Measurements from ENCODE around the gene FAM193B. TPM values are rescaled to one million over a fixed set of nuclear protein-coding genes. Genes with fewer than 3 reads are reported as not detected.

The FAM193B gene
- total RNA-seq, 1 experiment from 2014 or later = 72.9 TPM

DNA sequence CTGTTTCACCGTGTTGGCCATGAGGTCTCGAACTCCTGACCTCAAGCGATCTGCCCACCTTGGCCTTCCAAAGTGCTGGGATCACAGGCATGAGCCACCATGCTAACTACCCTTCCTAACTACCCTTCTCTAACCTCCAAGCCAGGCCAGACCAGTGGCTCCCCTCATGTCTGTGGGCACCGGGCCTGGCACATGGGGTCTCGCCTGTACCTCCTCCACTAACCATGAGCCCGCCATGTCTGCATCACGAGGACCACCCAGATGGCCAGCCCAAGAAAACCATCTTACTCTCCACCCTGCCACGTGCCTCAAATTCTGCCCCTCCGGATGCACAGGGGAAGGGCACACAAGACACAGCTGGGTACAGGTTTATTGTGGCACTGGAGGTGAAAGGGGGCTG is 71.3 kb downstream of the FAM193B start:
- intact Hi-C loops (cut with micrococcal nuclease; ENCODE audit: unreplicated experiment) = no loop called here
- H3K27ac Mint-ChIP-seq (ENCODE audit: unreplicated experiment) = no peak overlapping the region
- H3K36me3 Mint-ChIP-seq (ENCODE audit: insufficient read depth, unreplicated experiment) = peaks cover 36% of the 10 kb centered on the region
- TF ChIP-seq, protein P1, sequence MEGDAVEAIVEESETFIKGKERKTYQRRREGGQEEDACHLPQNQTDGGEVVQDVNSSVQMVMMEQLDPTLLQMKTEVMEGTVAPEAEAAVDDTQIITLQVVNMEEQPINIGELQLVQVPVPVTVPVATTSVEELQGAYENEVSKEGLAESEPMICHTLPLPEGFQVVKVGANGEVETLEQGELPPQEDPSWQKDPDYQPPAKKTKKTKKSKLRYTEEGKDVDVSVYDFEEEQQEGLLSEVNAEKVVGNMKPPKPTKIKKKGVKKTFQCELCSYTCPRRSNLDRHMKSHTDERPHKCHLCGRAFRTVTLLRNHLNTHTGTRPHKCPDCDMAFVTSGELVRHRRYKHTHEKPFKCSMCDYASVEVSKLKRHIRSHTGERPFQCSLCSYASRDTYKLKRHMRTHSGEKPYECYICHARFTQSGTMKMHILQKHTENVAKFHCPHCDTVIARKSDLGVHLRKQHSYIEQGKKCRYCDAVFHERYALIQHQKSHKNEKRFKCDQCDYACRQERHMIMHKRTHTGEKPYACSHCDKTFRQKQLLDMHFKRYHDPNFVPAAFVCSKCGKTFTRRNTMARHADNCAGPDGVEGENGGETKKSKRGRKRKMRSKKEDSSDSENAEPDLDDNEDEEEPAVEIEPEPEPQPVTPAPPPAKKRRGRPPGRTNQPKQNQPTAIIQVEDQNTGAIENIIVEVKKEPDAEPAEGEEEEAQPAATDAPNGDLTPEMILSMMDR (IDR thresholded peaks at IDR 0.05; ENCODE audit: insufficient read depth in 1 of 2, low read depth in 1 of 2, low read length in 1 of 2, severe bottlenecking in 1 of 2, unreplicated experiment in 1 of 2) = no peak
- Histone ChIP-seq H3K36me3 (ENCODE audit: control insufficient read depth, insufficient read depth, low read length) (no peaks in the 10 kb centered on the region), H3K4me1 (no peaks in the 10 kb centered on the region), H3K9me3 (no peaks in the 10 kb centered on the region), H3K4me3 (ENCODE audit: low read depth, low read length) (no peak overlapping the region), H3K27me3 (replicated peaks; ENCODE audit: control insufficient read depth, insufficient read depth, low read length) (no peaks in the 10 kb centered on the region)
- ChIA-PET POLR2A (no interaction called here), CTCF (no interaction called here)
- no peaks in the 10 kb centered on the region for H3K27me3 Mint-ChIP-seq (ENCODE audit: insufficient read depth, unreplicated experiment)
- no peaks in the 10 kb centered on the region for H3K9me3 Mint-ChIP-seq (ENCODE audit: unreplicated experiment)
- no peak for DNase-seq
- no peak overlapping the region for H3K4me3 Mint-ChIP-seq (ENCODE audit: unreplicated experiment)
- BruUV-seq (replicated peaks) = no TSS peak
- peaks cover 16% of the 10 kb centered on the region for H3K4me1 Mint-ChIP-seq (ENCODE audit: low read depth, unreplicated experiment)

DNA sequence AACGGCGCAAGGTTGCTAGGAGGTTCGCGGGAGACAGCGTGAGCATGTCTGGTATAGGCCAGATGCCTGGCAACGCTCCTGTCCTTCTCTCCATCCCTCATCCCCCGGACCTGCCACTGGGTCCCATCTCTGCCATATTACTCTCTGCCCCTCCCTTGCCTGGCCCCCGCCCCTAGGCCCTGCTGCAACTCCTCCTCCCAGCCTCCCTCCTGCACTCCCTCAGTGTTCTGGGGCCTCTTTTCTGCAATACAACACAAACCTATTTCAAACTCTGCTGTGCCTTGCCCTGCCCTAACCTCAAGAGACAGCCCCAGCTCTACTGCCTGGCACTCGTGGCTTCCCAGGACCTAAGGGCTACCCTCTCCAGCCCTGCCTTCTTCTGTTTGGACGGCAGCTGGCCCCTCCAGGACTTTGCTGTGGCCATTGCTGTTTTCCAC is 72.0 kb downstream of the FAM193B start:
- no peak overlapping the region for H3K4me3 ChIP-seq (ENCODE audit: low read depth, low read length)
- H3K4me1 Mint-ChIP-seq (ENCODE audit: low read depth, unreplicated experiment) = peaks cover 16% of the 10 kb centered on the region
- no peak overlapping the region for H3K4me3 Mint-ChIP-seq (ENCODE audit: unreplicated experiment)
- TF ChIP-seq, protein P1 (IDR thresholded peaks at IDR 0.05; ENCODE audit: insufficient read depth in 1 of 2, low read depth in 1 of 2, low read length in 1 of 2, severe bottlenecking in 1 of 2, unreplicated experiment in 1 of 2) = no peak
- H3K36me3 ChIP-seq (ENCODE audit: control insufficient read depth, insufficient read depth, low read length) = no peaks in the 10 kb centered on the region
- ChIA-PET POLR2A (no interaction called here), CTCF (no interaction called here)
- intact Hi-C loops (cut with micrococcal nuclease; ENCODE audit: unreplicated experiment) = no loop called here
- no peaks in the 10 kb centered on the region for H3K4me1 ChIP-seq
- H3K36me3 Mint-ChIP-seq (ENCODE audit: insufficient read depth, unreplicated experiment) = peaks cover 38% of the 10 kb centered on the region
- no peaks in the 10 kb centered on the region for H3K27me3 ChIP-seq (replicated peaks; ENCODE audit: control insufficient read depth, insufficient read depth, low read length)
- H3K27ac Mint-ChIP-seq (ENCODE audit: unreplicated experiment) = no peak overlapping the region
- BruUV-seq (replicated peaks) = no TSS peak
- no peaks in the 10 kb centered on the region for H3K9me3 Mint-ChIP-seq (ENCODE audit: unreplicated experiment)
- H3K9me3 ChIP-seq = no peaks in the 10 kb centered on the region
- no peak for DNase-seq
- H3K27me3 Mint-ChIP-seq (ENCODE audit: insufficient read depth, unreplicated experiment) = no peaks in the 10 kb centered on the region

DNA sequence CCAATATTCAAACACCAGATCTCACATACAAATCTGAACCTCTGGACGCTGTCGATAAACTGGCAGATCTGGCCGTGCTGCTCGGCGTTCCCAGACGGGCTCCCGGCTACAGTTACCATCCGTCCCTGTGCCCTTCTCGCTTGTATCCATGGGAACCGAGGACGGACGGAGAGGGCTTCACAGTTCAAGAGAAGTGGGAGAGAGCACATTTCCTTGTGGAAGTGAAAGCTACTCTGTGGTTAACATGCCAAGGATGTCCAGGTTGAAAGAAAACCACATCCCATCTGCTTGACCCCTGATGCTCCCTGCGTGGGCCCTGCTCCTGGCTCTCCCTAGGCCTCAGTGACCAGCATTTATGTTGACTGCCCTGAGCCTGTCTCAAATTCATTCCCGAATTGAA is 74.6 kb downstream of the FAM193B start:
- Histone ChIP-seq H3K27me3 (replicated peaks; ENCODE audit: control insufficient read depth, insufficient read depth, low read length) (no peaks in the 10 kb centered on the region), H3K4me1 (no peaks in the 10 kb centered on the region), H3K36me3 (ENCODE audit: control insufficient read depth, insufficient read depth, low read length) (no peaks in the 10 kb centered on the region), H3K4me3 (ENCODE audit: low read depth, low read length) (no peak overlapping the region), H3K9me3 (no peaks in the 10 kb centered on the region)
- no peak overlapping the region for H3K4me3 Mint-ChIP-seq (ENCODE audit: unreplicated experiment)
- TF ChIP-seq, protein P1 (IDR thresholded peaks at IDR 0.05; ENCODE audit: insufficient read depth in 1 of 2, low read depth in 1 of 2, low read length in 1 of 2, severe bottlenecking in 1 of 2, unreplicated experiment in 1 of 2) = no peak
- H3K4me1 Mint-ChIP-seq (ENCODE audit: low read depth, unreplicated experiment) = peaks cover 23% of the 10 kb centered on the region
- intact Hi-C loops (cut with micrococcal nuclease; ENCODE audit: unreplicated experiment) = no loop called here
- no peaks in the 10 kb centered on the region for H3K9me3 Mint-ChIP-seq (ENCODE audit: unreplicated experiment)
- BruUV-seq (replicated peaks) = no TSS peak
- H3K27me3 Mint-ChIP-seq (ENCODE audit: insufficient read depth, unreplicated experiment) = no peaks in the 10 kb centered on the region
- no peak for DNase-seq
- peaks cover 32% of the 10 kb centered on the region for H3K36me3 Mint-ChIP-seq (ENCODE audit: insufficient read depth, unreplicated experiment)
- CTCF ChIA-PET = interaction anchor here (1.0 kb wide), 1 partner anchor 18 kb away, joined by 3 read pairs; the partner anchor contains the start of gene PDLIM7
- POLR2A ChIA-PET = no interaction called here
- peak overlapping the region; percentile 95 for H3K27ac Mint-ChIP-seq (ENCODE audit: unreplicated experiment)

Data from Caco-2 (cell line).